HepG2 (cell line): ENCODE results near the gene MYL12B. TPM values are rescaled to one million over a fixed set of nuclear protein-coding genes. Genes with fewer than 3 reads are reported as not detected.

Experiments
- ATM ChIP-seq: fragments of 450-650 bp; IDR thresholded peaks from 2 replicates; pipeline ENCODE4 v1.7.1; 2017; ENCODE audit warnings: mild to moderate bottlenecking, borderline replicate concordance
- BRCA1 ChIP-seq: sonication (generic); formaldehyde crosslinking; IDR thresholded peaks from 2 replicates; pipeline ENCODE4 v1.4.0; 2020; ENCODE audit warnings: missing genetic modification reagents
- DMAP1 ChIP-seq: IDR thresholded peaks from 2 replicates; pipeline ENCODE4 v1.6.1; 2016
- ELF4 ChIP-seq: sonication (generic); formaldehyde crosslinking; IDR thresholded peaks from 2 replicates; pipeline ENCODE4 v1.5.0; 2020; ENCODE audit warnings: missing genetic modification reagents, mild to moderate bottlenecking, moderate library complexity, borderline replicate concordance
- GATAD1 ChIP-seq: IDR thresholded peaks from 2 replicates; pipeline ENCODE4 v1.6.1; 2016; ENCODE audit warnings: missing genetic modification reagents, missing compliant biosample characterization
- GATAD2A ChIP-seq: IDR thresholded peaks from 2 replicates; pipeline ENCODE4 v1.6.1; 2016
- HMGA1 ChIP-seq: sonication (generic); formaldehyde crosslinking; conservative IDR thresholded peaks from 2 replicates; pipeline ENCODE4 v1.4.0; 2020; ENCODE audit warnings: missing genetic modification reagents
- HNF4G ChIP-seq, 2 experiments: sonication (generic) in 1 of 2; formaldehyde crosslinking in 1 of 2; IDR thresholded peaks; 2 replicates each; pipeline versions ENCODE4 v1.4.0 to v1.6.1; 2011 to 2020; ENCODE audit warnings: borderline replicate concordance in 2 of 2, low read depth in 2 of 2, mild to moderate bottlenecking in 2 of 2, low read length in 1 of 2, missing genetic modification reagents in 1 of 2, moderate library complexity in 1 of 2
- PRMT3 ChIP-seq: sonication (generic); formaldehyde crosslinking; IDR thresholded peaks from 2 replicates; pipeline ENCODE4 v1.8.1; 2022; ENCODE audit warnings: low read depth, mild to moderate bottlenecking, moderate library complexity, missing genetic modification reagents, borderline replicate concordance
- SIN3A ChIP-seq: IDR thresholded peaks from 2 replicates; pipeline ENCODE4 v1.6.1; 2011; ENCODE audit warnings: low read depth, mild to moderate bottlenecking, control low read depth, low read length, borderline replicate concordance
- TSC22D2 ChIP-seq: sonication (generic); formaldehyde crosslinking; IDR thresholded peaks from 2 replicates; pipeline ENCODE4 v1.5.1; 2020; ENCODE audit warnings: missing genetic modification reagents, mild to moderate bottlenecking, borderline replicate concordance
- ZFY ChIP-seq: sonication (generic); formaldehyde crosslinking; IDR thresholded peaks from 2 replicates; pipeline ENCODE4 v1.4.0; 2020; ENCODE audit warnings: missing genetic modification reagents
- ZNF446 ChIP-seq: sonication (generic); formaldehyde crosslinking; IDR thresholded peaks from 2 replicates; pipeline ENCODE4 v1.5.0; 2020; ENCODE audit warnings: mild to moderate bottlenecking, missing genetic modification reagents
- ZNF546 ChIP-seq: sonication (generic); formaldehyde crosslinking; conservative IDR thresholded peaks from 2 replicates; pipeline ENCODE4 v1.8.1; 2023; ENCODE audit warnings: mild to moderate bottlenecking, missing genetic modification reagents
- ZNF720 ChIP-seq: sonication (generic); formaldehyde crosslinking; IDR thresholded peaks from 2 replicates; pipeline ENCODE4 v1.4.0; 2020; ENCODE audit warnings: missing genetic modification reagents
- ZNF724P ChIP-seq: sonication (generic); formaldehyde crosslinking; IDR thresholded peaks from 2 replicates; pipeline ENCODE4 v1.8.0; 2022; ENCODE audit warnings: missing genetic modification reagents, borderline replicate concordance
- polyA plus RNA-seq, 8 experiments: library from polyadenylated mRNA; depleted of rRNA in 3 of 8; stranded (reverse) in 7 of 8; unstranded in 1 of 8; fragments of >200 nt; fragmentation: Illumina TruSeq in 4 of 8; extraction: Trizol in 4 of 8; gene quantifications; 2 replicates each; pipeline versions ENCODE4 v1.2.1 to v1.2.3, GENCODE V29; 2011 to 2016; ENCODE audit warnings: low read depth in 4 of 8, missing spikeins in 1 of 8, mixed read lengths in 1 of 8; ENCODE audit not compliant: insufficient read depth in 1 of 8
- total RNA-seq, 5 experiments: library from RNA; depleted of rRNA; stranded (reverse); fragments of >200 nt; fragmentation: Illumina TruSeq; extraction: Trizol; gene quantifications; 2 replicates each; pipeline ENCODE4 v1.2.3, GENCODE V29; 2016; ENCODE audit warnings: low read depth in 1 of 5
- TF ChIP-seq, protein P1 (sequence below): IDR thresholded peaks from 2 replicates; pipeline ENCODE4 v1.6.1; 2016
- TF ChIP-seq, protein P2 (sequence below): sonication (generic); formaldehyde crosslinking; IDR thresholded peaks from 2 replicates; pipeline ENCODE4 v1.5.0; 2020; ENCODE audit warnings: mild to moderate bottlenecking, missing genetic modification reagents
- TF ChIP-seq, protein P3 (sequence below): sonication (generic); formaldehyde crosslinking; IDR thresholded peaks from 2 replicates; pipeline ENCODE4 v1.4.0; 2020; ENCODE audit warnings: missing genetic modification reagents

The MYL12B gene
- total and polyA plus RNA-seq, 2 of the 13 experiments (the other 11 are each of a cell fraction or from before 2014, with no cell fraction given), result 265 to 340 TPM

DNA sequence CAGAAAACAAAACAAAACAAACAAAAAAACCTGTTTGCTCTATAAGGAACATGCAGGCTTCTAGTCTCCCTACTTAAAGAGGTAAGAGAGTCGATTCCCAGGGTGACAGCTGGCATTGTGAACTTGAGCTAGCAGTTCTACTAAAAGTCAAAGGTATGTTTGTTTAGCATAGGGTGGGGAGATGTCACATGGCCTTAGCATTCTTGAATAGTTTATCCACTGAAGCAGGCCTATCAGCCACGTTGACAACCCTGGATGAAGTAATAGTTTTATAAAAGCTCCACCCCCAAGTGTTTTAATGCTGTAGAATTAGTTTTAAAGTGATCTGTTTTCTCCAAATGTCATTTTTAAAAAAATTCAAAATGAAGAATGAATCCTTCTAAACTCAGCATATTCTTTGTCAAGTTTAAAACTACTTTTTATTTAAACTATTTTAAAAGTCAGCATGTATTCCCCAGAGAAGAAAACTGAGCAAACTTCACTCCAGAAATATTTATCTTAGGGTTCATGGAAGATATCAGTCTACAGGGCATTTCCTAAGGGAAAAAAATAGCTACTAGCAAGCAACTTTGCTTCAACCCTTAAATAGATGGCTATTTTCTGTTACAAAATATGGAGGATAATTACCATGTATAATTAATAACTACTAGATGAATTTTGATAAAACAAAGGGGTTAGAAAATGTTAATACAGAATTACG, 43.8 kb upstream of the MYL12B start (continued):
- TF ChIP-seq ZNF446 (CRISPR knock-in tag) (no peak), HMGA1 (CRISPR knock-in tag) (no peak), HNF4G (IDR thresholded peaks at IDR 0.05; ENCODE audit: borderline replicate concordance, low read depth, low read length) (peak; percentile 91), HNF4G (CRISPR knock-in tag; IDR thresholded peaks at IDR 0.05; ENCODE audit: borderline replicate concordance, low read depth) (peak; percentile 40; the same call in 1 of the 2 replicates), ZNF546 (CRISPR knock-in tag) (no peak), BRCA1 (CRISPR knock-in tag) (no peak), ZFY (CRISPR knock-in tag) (peak; percentile 32; the same call in 1 of the 2 replicates), ELF4 (CRISPR knock-in tag) (no peak), PRMT3 (no peak), SIN3A (no peak), GATAD2A (peak; percentile 83), ZNF720 (CRISPR knock-in tag) (no peak), ATM (no peak), TSC22D2 (CRISPR knock-in tag) (no peak), DMAP1 (CRISPR knock-in tag) (peak; percentile 61; the same call in 1 of the 2 replicates), GATAD1 (no peak), ZNF724P (CRISPR knock-in tag) (no peak)
- TF ChIP-seq, protein P1, sequence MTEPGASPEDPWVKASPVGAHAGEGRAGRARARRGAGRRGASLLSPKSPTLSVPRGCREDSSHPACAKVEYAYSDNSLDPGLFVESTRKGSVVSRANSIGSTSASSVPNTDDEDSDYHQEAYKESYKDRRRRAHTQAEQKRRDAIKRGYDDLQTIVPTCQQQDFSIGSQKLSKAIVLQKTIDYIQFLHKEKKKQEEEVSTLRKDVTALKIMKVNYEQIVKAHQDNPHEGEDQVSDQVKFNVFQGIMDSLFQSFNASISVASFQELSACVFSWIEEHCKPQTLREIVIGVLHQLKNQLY, result peak; percentile 64; the same call in 1 of the 2 replicates
- TF ChIP-seq, protein P2, sequence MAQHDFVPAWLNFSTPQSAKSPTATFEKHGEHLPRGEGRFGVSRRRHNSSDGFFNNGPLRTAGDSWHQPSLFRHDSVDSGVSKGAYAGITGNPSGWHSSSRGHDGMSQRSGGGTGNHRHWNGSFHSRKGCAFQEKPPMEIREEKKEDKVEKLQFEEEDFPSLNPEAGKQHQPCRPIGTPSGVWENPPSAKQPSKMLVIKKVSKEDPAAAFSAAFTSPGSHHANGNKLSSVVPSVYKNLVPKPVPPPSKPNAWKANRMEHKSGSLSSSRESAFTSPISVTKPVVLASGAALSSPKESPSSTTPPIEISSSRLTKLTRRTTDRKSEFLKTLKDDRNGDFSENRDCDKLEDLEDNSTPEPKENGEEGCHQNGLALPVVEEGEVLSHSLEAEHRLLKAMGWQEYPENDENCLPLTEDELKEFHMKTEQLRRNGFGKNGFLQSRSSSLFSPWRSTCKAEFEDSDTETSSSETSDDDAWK (CRISPR knock-in tag), result no peak
- TF ChIP-seq, protein P3, sequence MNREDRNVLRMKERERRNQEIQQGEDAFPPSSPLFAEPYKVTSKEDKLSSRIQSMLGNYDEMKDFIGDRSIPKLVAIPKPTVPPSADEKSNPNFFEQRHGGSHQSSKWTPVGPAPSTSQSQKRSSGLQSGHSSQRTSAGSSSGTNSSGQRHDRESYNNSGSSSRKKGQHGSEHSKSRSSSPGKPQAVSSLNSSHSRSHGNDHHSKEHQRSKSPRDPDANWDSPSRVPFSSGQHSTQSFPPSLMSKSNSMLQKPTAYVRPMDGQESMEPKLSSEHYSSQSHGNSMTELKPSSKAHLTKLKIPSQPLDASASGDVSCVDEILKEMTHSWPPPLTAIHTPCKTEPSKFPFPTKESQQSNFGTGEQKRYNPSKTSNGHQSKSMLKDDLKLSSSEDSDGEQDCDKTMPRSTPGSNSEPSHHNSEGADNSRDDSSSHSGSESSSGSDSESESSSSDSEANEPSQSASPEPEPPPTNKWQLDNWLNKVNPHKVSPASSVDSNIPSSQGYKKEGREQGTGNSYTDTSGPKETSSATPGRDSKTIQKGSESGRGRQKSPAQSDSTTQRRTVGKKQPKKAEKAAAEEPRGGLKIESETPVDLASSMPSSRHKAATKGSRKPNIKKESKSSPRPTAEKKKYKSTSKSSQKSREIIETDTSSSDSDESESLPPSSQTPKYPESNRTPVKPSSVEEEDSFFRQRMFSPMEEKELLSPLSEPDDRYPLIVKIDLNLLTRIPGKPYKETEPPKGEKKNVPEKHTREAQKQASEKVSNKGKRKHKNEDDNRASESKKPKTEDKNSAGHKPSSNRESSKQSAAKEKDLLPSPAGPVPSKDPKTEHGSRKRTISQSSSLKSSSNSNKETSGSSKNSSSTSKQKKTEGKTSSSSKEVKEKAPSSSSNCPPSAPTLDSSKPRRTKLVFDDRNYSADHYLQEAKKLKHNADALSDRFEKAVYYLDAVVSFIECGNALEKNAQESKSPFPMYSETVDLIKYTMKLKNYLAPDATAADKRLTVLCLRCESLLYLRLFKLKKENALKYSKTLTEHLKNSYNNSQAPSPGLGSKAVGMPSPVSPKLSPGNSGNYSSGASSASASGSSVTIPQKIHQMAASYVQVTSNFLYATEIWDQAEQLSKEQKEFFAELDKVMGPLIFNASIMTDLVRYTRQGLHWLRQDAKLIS (CRISPR knock-in tag), result no peak
